ENCODE data around the gene DIMT1. TPM values are rescaled to one million over a fixed set of nuclear protein-coding genes. Genes with fewer than 3 reads are reported as not detected.

The DIMT1 gene
- total RNA-seq, 4 donors from 2014 or later = 13.5 to 28.3 (median 21.4) TPM

DNA sequence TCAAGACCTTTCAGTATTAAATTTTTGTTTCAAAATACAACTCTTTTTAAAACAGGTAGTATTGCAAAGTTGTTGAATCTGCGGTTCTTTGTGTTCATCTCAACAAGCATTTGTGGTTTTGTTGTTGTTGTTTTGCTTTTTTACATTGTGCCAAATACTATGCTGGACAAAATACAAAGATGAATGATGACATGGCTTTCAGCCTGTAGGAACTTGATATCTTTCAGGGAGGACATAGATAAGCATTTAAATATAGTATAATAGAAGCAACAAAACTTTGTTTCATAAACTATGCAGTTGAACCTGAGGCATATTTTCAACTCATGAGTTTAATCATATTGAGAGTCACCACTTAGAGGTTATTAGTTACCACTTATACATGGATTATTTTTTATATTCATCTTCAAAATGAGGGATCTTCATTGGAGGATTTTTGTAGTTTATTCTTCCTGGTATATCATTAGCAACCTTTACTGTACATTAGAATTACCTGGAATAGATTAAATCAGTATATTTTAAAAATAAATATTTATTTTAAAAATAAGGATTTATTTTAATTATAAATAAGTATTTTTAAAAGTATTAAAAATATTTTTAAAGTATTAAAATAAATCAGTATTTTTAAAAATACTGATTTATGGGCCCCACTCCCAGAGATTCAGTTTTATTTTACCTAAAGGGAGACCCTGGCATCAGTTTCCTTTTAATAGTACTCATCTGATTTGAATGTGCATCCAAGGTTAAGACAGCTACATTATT lies 54.8 kb downstream of the DIMT1 start:
- H3K27me3 ChIP-seq = no peaks in the 10 kb centered on the region
- H3K4me1 ChIP-seq = peaks cover 0 to 4% of the 10 kb centered on the region in 2 donors
- H3K27ac ChIP-seq = no peak overlapping the region
- no peaks in the 10 kb centered on the region for H3K36me3 ChIP-seq
- ATAC-seq = no peak
- no peak overlapping the region for H3K4me3 ChIP-seq
- intact Hi-C loops (cut with DNase I; ENCODE audit: low total_unique reads) = no loop called here
- H3K9me3 ChIP-seq = no peaks in the 10 kb centered on the region
- DNase-seq = no peak
- no peak for TF ChIP-seq POLR2A (IDR thresholded peaks at IDR 0.05)
- TF ChIP-seq, protein P1, sequence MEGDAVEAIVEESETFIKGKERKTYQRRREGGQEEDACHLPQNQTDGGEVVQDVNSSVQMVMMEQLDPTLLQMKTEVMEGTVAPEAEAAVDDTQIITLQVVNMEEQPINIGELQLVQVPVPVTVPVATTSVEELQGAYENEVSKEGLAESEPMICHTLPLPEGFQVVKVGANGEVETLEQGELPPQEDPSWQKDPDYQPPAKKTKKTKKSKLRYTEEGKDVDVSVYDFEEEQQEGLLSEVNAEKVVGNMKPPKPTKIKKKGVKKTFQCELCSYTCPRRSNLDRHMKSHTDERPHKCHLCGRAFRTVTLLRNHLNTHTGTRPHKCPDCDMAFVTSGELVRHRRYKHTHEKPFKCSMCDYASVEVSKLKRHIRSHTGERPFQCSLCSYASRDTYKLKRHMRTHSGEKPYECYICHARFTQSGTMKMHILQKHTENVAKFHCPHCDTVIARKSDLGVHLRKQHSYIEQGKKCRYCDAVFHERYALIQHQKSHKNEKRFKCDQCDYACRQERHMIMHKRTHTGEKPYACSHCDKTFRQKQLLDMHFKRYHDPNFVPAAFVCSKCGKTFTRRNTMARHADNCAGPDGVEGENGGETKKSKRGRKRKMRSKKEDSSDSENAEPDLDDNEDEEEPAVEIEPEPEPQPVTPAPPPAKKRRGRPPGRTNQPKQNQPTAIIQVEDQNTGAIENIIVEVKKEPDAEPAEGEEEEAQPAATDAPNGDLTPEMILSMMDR (IDR thresholded peaks at IDR 0.05 in 4 of 5, conservative IDR thresholded peaks at IDR 0.05 in 1 of 5) = no peak
- in situ Hi-C loops (cut with MboI; ENCODE audit: low sequenced_read_pairs in 4 of 4) = no loop called here

DNA sequence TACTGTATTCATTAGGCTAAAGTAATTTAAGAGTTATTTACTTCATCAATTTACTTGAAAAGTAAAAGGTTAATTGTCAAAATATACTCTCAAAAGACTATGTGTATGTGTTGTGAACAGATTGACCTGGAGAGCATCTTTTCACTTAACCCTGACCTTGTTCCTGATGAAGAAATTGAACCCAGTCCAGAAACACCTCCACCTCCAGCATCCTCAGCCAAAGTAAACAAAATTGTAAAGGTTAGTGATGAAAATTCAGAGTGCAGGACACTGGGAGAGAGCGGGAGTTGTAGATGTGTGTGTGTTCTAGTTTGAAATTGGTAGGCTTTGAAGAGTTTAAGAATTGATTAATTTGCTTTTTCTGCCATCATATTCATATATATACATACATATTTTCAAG lies 55.8 kb downstream of the DIMT1 start:
- Histone ChIP-seq H3K4me3 (no peak overlapping the region), H3K27me3 (no peaks in the 10 kb centered on the region), H3K4me1 (peaks cover 0 to 4% of the 10 kb centered on the region in 2 donors), H3K27ac (no peak overlapping the region), H3K9me3 (no peaks in the 10 kb centered on the region), H3K36me3 (no peaks in the 10 kb centered on the region)
- DNase-seq (no peak), ATAC-seq (no peak)
- intact Hi-C loops (cut with DNase I; ENCODE audit: low total_unique reads) = no loop called here
- TF ChIP-seq POLR2A (IDR thresholded peaks at IDR 0.05) = no peak
- TF ChIP-seq, protein P1 (IDR thresholded peaks at IDR 0.05 in 4 of 5, conservative IDR thresholded peaks at IDR 0.05 in 1 of 5) = no peak
- in situ Hi-C loops (cut with MboI; ENCODE audit: low sequenced_read_pairs in 4 of 4) = no loop called here

DNA sequence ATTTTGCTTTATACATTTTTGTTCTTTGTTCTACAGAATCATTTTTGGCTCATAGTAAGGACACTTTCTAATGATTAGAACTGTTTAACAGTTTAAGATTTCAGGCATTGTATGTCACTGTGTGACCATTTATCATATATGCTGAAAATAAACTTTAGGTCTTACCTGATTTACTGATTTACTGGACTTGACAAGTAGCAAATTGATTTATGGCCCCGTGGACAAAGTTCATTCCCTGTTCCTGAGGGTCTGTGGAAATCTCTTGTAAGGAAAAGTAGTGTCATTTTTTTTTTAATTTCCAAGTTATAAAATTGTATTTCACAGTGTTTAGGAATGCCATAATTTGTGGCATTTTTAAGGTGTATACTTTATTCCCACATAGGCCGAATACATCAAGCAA lies 57.0 kb downstream of the DIMT1 start:
- H3K4me1 ChIP-seq = peaks cover 0 to 4% of the 10 kb centered on the region in 2 donors
- no peaks in the 10 kb centered on the region for H3K36me3 ChIP-seq
- intact Hi-C loops (cut with DNase I; ENCODE audit: low total_unique reads) (no loop called here), in situ Hi-C loops (cut with MboI; ENCODE audit: low sequenced_read_pairs in 4 of 4) (no loop called here)
- ATAC-seq (no peak), DNase-seq (no peak)
- H3K27me3 ChIP-seq = no peaks in the 10 kb centered on the region
- TF ChIP-seq, protein P1 (IDR thresholded peaks at IDR 0.05 in 4 of 5, conservative IDR thresholded peaks at IDR 0.05 in 1 of 5) = no peak
- no peak for TF ChIP-seq POLR2A (IDR thresholded peaks at IDR 0.05)
- no peak overlapping the region for H3K27ac ChIP-seq
- no peaks in the 10 kb centered on the region for H3K9me3 ChIP-seq
- no peak overlapping the region for H3K4me3 ChIP-seq

DNA sequence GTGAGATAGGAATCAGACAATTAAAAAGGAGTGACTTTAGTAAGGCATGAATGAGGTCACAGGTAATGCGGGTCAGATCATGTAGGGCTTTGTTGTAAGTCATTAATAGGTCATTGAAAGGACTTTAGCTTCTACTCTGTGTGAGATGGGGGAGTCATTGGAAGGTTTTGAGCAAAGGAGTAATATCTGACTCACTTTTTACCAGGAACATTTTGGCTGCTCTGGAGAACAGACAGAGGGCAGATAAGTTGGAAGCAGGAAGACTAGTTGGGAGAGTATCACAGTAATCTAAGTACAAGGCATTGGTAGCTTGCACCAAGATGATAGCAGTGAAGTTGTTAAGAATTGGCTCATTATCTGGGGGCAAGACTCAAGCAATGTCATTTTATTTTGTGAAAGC lies 60.3 kb downstream of the DIMT1 start:
- no peak overlapping the region for H3K4me3 ChIP-seq
- intact Hi-C loops (cut with DNase I; ENCODE audit: low total_unique reads) = no loop called here
- ATAC-seq (no peak), DNase-seq (no peak)
- H3K36me3 ChIP-seq = no peaks in the 10 kb centered on the region
- no peaks in the 10 kb centered on the region for H3K9me3 ChIP-seq
- in situ Hi-C loops (cut with MboI; ENCODE audit: low sequenced_read_pairs in 4 of 4) = no loop called here
- H3K4me1 ChIP-seq = no peaks in the 10 kb centered on the region
- TF ChIP-seq, protein P1 (IDR thresholded peaks at IDR 0.05 in 4 of 5, conservative IDR thresholded peaks at IDR 0.05 in 1 of 5) = no peak
- no peak for TF ChIP-seq POLR2A (IDR thresholded peaks at IDR 0.05)
- H3K27me3 ChIP-seq = no peaks in the 10 kb centered on the region
- no peak overlapping the region for H3K27ac ChIP-seq

DNA sequence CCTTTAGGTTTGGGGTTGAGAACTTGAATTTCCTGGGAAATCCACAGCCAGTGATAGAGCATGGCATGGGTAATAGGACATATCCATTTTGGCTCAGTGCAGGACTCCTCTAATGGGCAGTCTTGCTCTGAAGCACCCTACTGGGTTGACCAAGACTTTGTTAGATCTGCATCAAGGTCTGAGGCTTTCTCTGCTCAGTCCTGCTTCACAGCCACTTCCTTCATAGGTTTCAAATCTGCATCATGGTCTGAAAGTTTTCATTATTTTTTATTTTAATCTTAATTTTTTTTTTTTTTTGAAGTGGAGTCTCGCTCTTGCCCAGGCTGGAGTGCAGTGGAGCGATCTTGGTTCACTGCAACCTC lies 61.2 kb downstream of the DIMT1 start:
- in situ Hi-C loops (cut with MboI; ENCODE audit: low sequenced_read_pairs in 4 of 4) = no loop called here

More for the DNA sequence above, 61.2 kb downstream of the DIMT1 start:
- TF ChIP-seq, protein P1 (IDR thresholded peaks at IDR 0.05 in 4 of 5, conservative IDR thresholded peaks at IDR 0.05 in 1 of 5) = no peak
- TF ChIP-seq POLR2A (IDR thresholded peaks at IDR 0.05) = no peak
- H3K9me3 ChIP-seq = no peaks in the 10 kb centered on the region
- DNase-seq = no peak
- no peak overlapping the region for H3K27ac ChIP-seq
- H3K4me1 ChIP-seq = no peaks in the 10 kb centered on the region
- H3K36me3 ChIP-seq = no peaks in the 10 kb centered on the region
- H3K27me3 ChIP-seq = no peaks in the 10 kb centered on the region
- ATAC-seq = no peak
- H3K4me3 ChIP-seq = no peak overlapping the region
- intact Hi-C loops (cut with DNase I; ENCODE audit: low total_unique reads) = no loop called here

Measured in gastrocnemius medialis (tissue), 4 donors.